Measurements from ENCODE around the gene ELFN1.
A peak's percentile ranks its signal among the peaks of the same experiment; 100 is the strongest.

Gene ELFN1

GRCh38 chr7:1757601-1758000, 87.5 kb downstream of the ELFN1 start:
- H3K4me1 Mint-ChIP-seq: peaks cover 38% of the 10 kb centered on the region
- H3K27ac Mint-ChIP-seq: no peak overlapping the region
- no peak for TF ChIP-seq CTCF (IDR thresholded peaks at IDR 0.05)
- no peak overlapping the region for H3K4me3 Mint-ChIP-seq
- no peak for DNase-seq
- no peaks in the 10 kb centered on the region for H3K36me3 Mint-ChIP-seq (ENCODE audit: low read depth)
- peaks cover 65% of the 10 kb centered on the region for H3K27me3 Mint-ChIP-seq (ENCODE audit: low read depth, poor library complexity)
- H3K9me3 Mint-ChIP-seq: peaks cover 8% of the 10 kb centered on the region

GRCh38 chr7:1758028-1758858, 88.2 kb downstream of the ELFN1 start:
- Mint-ChIP-seq H3K27me3 (ENCODE audit: low read depth, poor library complexity) (peaks cover 61% of the 10 kb centered on the region), H3K36me3 (ENCODE audit: low read depth) (no peaks in the 10 kb centered on the region), H3K4me3 (no peak overlapping the region), H3K4me1 (peaks cover 38% of the 10 kb centered on the region), H3K9me3 (peaks cover 15% of the 10 kb centered on the region), H3K27ac (no peak overlapping the region)
- peak; percentile 19 for TF ChIP-seq CTCF (IDR thresholded peaks at IDR 0.05)
- no peak for DNase-seq

- peaks cover 38% of the 10 kb centered on the region for H3K4me1 Mint-ChIP-seq
- H3K36me3 Mint-ChIP-seq (ENCODE audit: low read depth): no peaks in the 10 kb centered on the region
- no peak overlapping the region for H3K4me3 Mint-ChIP-seq
- no peak overlapping the region for H3K27ac Mint-ChIP-seq
- no peak for TF ChIP-seq CTCF (IDR thresholded peaks at IDR 0.05)
- peaks cover 54% of the 10 kb centered on the region for H3K27me3 Mint-ChIP-seq (ENCODE audit: low read depth, poor library complexity)
- DNase-seq: no peak
- peaks cover 18% of the 10 kb centered on the region for H3K9me3 Mint-ChIP-seq
These were observed 88.9 kb downstream of the ELFN1 start for GRCh38 chr7:1758859-1759521.

GRCh38 chr7:1761097-1761496, 91.0 kb downstream of the ELFN1 start:
- Mint-ChIP-seq H3K4me3 (no peak overlapping the region), H3K4me1 (peaks cover 36% of the 10 kb centered on the region), H3K27ac (no peak overlapping the region), H3K36me3 (ENCODE audit: low read depth) (no peaks in the 10 kb centered on the region), H3K27me3 (ENCODE audit: low read depth, poor library complexity) (peaks cover 37% of the 10 kb centered on the region), H3K9me3 (peaks cover 23% of the 10 kb centered on the region)
- no peak for DNase-seq
- TF ChIP-seq CTCF (IDR thresholded peaks at IDR 0.05): no peak

- no peak for TF ChIP-seq CTCF (IDR thresholded peaks at IDR 0.05)
- H3K27me3 Mint-ChIP-seq (ENCODE audit: low read depth, poor library complexity): peaks cover 33% of the 10 kb centered on the region
- H3K27ac Mint-ChIP-seq: no peak overlapping the region
- H3K9me3 Mint-ChIP-seq: peaks cover 23% of the 10 kb centered on the region
- H3K4me1 Mint-ChIP-seq: peaks cover 29% of the 10 kb centered on the region
- H3K4me3 Mint-ChIP-seq: no peak overlapping the region
- no peak for DNase-seq
- no peaks in the 10 kb centered on the region for H3K36me3 Mint-ChIP-seq (ENCODE audit: low read depth)
These were observed 91.7 kb downstream of the ELFN1 start for GRCh38 chr7:1761774-1762173.
